BJ (cell line): Measurements from ENCODE around the gene ATG13. TPM values are rescaled to one million over a fixed set of nuclear protein-coding genes. Genes with fewer than 3 reads are reported as not detected.

ENCODE experiments used
- CTCF ChIA-PET: fragments of 350-600 bp; formaldehyde crosslinking; extraction: SDS; loops from one replicate; lab custom pipeline; 2021; ENCODE audit warnings: antibody characterized with exemption, inconsistent platforms; lab: Yijun Ruan, JAX
- POLR2A ChIA-PET: fragments of 300-600 bp; sonication (Branson Sonifier 250); formaldehyde crosslinking; extraction: SDS; loops from one replicate; lab custom pipeline; 2021; ENCODE audit warnings: antibody characterized with exemption; lab: Charles Lee
- DNase-seq: peaks from one replicate; pipeline ENCODE4 v3.0.0-alpha.2; 2011; ENCODE audit warnings: low read depth
- H3K27me3 ChIP-seq: 2 replicates; pipeline ENCODE4 v1.6.0; 2011; ENCODE audit warnings: low read length; ENCODE audit not compliant: control insufficient read depth, insufficient read depth
- H3K36me3 ChIP-seq: 2 replicates; pipeline ENCODE4 v1.5.1; 2011; ENCODE audit warnings: low read length; ENCODE audit not compliant: control insufficient read depth, insufficient read depth
- H3K4me3 ChIP-seq: 2 replicates; pipeline ENCODE4 v1.5.1; 2011; ENCODE audit warnings: low read depth, mild to moderate bottlenecking, control low read depth, low read length
- polyA plus RNA-seq: library from polyadenylated mRNA; depleted of rRNA; stranded (reverse); fragments of >200 nt; gene quantifications from 2 replicates; pipeline ENCODE4 v1.2.3, GENCODE V29; 2011
- TF ChIP-seq, protein P1 (sequence below): IDR thresholded peaks from 2 replicates; pipeline ENCODE4 v1.5.1; 2011; ENCODE audit warnings: low read depth, mild to moderate bottlenecking, control low read depth, inconsistent platforms, low read length, moderate library complexity; ENCODE audit not compliant: insufficient read depth

Gene ATG13
- polyA plus RNA-seq, 1 experiment = 111 TPM

DNA sequence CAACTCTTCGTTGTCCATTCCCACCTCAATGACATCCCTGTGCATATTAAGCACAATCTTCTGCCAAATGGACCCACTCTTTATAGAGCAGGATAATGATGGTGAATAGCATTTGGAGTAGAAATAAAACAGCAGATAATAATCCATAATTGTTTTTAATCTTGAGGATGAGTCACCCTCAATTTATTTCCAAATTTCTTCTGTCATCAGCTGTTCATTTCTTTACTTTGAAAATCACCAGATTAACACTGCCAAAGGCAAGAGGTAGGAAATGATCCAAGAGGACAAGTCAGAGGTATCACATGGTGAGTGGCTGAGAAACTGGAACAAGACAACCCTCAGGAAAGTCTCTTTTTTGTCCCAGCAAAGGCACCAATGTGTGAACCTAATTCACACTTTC lies 16.2 kb upstream of the ATG13 start:
- ChIA-PET POLR2A (no interaction called here), CTCF (no interaction called here)
- TF ChIP-seq, protein P1, sequence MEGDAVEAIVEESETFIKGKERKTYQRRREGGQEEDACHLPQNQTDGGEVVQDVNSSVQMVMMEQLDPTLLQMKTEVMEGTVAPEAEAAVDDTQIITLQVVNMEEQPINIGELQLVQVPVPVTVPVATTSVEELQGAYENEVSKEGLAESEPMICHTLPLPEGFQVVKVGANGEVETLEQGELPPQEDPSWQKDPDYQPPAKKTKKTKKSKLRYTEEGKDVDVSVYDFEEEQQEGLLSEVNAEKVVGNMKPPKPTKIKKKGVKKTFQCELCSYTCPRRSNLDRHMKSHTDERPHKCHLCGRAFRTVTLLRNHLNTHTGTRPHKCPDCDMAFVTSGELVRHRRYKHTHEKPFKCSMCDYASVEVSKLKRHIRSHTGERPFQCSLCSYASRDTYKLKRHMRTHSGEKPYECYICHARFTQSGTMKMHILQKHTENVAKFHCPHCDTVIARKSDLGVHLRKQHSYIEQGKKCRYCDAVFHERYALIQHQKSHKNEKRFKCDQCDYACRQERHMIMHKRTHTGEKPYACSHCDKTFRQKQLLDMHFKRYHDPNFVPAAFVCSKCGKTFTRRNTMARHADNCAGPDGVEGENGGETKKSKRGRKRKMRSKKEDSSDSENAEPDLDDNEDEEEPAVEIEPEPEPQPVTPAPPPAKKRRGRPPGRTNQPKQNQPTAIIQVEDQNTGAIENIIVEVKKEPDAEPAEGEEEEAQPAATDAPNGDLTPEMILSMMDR = no peak
- DNase-seq = no peak
- H3K4me3 ChIP-seq = no peak overlapping the region
- no peaks in the 10 kb centered on the region for H3K27me3 ChIP-seq
- no peaks in the 10 kb centered on the region for H3K36me3 ChIP-seq

DNA sequence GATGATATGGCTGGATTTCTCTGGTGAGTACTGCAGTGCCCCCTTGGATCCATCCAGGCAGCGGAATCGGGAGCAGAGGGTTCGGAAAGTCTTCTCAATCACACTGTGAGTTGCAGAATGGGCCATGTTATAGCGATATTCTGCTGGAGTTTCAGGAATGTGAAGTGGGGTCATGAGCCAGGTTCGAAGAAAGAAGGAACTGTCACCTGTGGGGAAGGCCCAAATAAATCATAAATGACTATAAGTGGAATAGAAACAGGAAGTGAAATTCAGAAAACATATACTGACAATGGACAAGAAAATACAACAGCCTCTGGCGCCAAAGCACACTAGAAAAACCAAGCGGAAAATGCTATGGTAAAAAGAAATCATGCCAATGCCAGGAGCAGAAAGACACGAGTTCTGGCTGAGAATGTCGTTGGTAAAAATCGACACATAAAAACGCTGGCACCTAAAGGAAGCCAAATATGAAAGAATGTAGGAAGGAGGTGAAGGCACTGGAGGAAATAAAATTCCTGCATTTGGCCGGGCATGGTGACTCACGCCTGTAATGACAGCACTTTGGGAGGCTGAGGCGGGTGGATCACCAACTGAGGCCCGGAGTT lies 13.5 kb upstream of the ATG13 start:
- no peak overlapping the region for H3K4me3 ChIP-seq
- TF ChIP-seq, protein P1 = no peak
- no peaks in the 10 kb centered on the region for H3K27me3 ChIP-seq
- no peak for DNase-seq
- ChIA-PET POLR2A (no interaction called here), CTCF (no interaction called here)
- H3K36me3 ChIP-seq = no peaks in the 10 kb centered on the region

DNA sequence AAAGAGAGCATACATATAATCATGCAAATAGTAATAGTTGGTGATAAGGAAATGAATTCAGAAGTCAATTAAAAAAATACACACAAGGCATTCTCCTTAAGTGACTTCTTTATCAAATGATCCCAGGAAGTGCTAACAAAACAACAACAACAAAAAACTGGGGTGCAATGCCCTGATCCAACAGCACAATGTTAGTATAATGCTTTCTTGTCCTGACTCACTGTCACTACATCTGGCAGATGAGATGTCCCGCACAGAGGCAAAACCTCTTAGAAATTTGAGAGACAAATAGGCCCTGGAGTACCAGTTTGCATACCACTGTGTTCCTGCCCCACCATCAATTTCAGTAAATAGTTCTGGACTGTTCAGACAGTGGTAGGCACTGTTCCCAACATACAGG lies 12.6 kb upstream of the ATG13 start:
- H3K36me3 ChIP-seq = no peaks in the 10 kb centered on the region
- CTCF ChIA-PET = no interaction called here
- H3K27me3 ChIP-seq = no peaks in the 10 kb centered on the region
- DNase-seq = no peak
- TF ChIP-seq, protein P1 = no peak
- POLR2A ChIA-PET = no interaction called here
- no peak overlapping the region for H3K4me3 ChIP-seq

DNA sequence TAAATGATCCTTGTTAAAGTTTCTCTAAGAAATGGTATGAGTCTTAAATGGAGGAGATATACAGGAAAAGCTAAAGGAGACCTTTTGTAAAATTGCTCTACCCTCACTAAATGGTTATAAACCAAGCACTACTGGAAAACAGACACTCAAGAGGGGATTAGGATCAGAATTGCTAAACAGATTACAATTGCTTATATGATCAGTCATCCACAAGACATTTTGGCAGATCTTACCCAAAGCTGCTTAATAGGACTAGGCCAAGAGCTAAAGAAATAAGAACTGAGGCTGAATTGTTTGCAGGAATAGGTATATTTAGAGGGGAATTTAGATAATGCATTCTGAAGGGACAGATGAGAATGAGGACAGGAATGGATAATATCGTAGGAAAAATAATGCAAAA lies 9.8 kb upstream of the ATG13 start:
- Histone ChIP-seq H3K36me3 (no peaks in the 10 kb centered on the region), H3K27me3 (no peaks in the 10 kb centered on the region), H3K4me3 (no peak overlapping the region)
- TF ChIP-seq, protein P1 = no peak
- CTCF ChIA-PET = no interaction called here
- DNase-seq = no peak
- POLR2A ChIA-PET = no interaction called here

- CTCF ChIA-PET = interaction anchor here (1.1 kb wide), 1 partner anchor 16 kb away, joined by 4 read pairs; no protein-coding TSS in a partner anchor
- no peak for DNase-seq
- no peak overlapping the region for H3K4me3 ChIP-seq
- TF ChIP-seq, protein P1 = no peak
- H3K27me3 ChIP-seq = no peaks in the 10 kb centered on the region
- H3K36me3 ChIP-seq = no peaks in the 10 kb centered on the region
- POLR2A ChIA-PET = no interaction called here
Observed at GRCh38 chr11:46609386-46609785, 8.0 kb upstream of the ATG13 start.
